Body of pancreas (tissue), 4 donors: ENCODE measurements around the gene SSU72.
"Not testable (repeated sequence)": the region's sequence is repeated elsewhere in the genome, so short reads cannot be mapped to it uniquely, and the experiment has no call there.

Experiments used
- POLR2A ChIP-seq, 3 donors: fragments of 450-650 bp; IDR thresholded peaks; one replicate each; pipeline ENCODE4 v1.6.1; 2016; ENCODE audit warnings: antibody characterized with exemption in 3 of 3, mild to moderate bottlenecking in 2 of 3
- TF ChIP-seq, protein P1 (sequence below), 7 experiments: fragments of 450-650 bp in 4 of 7; fragments of 200-600 bp in 3 of 7; sonication (generic) in 3 of 7; IDR thresholded peaks; one replicate each; pipeline ENCODE4 v1.5.1; 2016 to 2019; ENCODE audit warnings: antibody characterized with exemption in 7 of 7

DNA sequence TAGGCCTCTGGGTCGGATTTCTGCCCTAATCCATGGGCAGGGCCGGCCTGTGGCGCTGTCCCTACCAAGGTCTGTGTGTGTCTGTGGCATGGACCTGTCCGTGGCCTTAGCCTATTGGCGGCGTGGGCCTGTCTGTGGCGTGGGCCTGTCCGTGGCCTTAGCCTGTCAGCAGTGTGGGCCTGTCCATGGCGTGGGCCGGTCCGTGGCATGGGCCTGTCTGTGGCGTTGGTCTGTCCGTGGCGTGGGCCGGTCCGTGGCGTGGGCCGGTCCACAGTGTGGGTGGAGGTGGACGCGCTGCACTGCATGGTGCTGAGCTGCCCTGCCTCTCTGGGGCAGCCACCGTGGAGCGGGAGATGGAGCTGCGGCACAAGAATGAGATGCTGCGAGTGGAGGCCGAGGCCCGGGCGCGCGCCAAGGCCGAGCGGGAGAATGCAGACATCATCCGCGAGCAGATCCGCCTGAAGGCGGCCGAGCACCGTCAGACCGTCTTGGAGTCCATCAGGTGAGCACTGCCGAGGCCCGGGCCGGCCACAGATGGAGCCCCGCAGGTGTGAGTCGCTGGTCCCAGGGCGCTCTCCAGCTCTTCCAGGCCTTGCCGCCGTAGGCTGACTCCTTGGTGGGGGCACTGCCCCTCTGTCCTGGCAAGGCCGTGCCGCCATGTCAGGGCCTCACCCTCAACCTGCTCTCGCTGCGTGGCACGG is 54.7 kb downstream of the SSU72 start:
- TF ChIP-seq, protein P1, sequence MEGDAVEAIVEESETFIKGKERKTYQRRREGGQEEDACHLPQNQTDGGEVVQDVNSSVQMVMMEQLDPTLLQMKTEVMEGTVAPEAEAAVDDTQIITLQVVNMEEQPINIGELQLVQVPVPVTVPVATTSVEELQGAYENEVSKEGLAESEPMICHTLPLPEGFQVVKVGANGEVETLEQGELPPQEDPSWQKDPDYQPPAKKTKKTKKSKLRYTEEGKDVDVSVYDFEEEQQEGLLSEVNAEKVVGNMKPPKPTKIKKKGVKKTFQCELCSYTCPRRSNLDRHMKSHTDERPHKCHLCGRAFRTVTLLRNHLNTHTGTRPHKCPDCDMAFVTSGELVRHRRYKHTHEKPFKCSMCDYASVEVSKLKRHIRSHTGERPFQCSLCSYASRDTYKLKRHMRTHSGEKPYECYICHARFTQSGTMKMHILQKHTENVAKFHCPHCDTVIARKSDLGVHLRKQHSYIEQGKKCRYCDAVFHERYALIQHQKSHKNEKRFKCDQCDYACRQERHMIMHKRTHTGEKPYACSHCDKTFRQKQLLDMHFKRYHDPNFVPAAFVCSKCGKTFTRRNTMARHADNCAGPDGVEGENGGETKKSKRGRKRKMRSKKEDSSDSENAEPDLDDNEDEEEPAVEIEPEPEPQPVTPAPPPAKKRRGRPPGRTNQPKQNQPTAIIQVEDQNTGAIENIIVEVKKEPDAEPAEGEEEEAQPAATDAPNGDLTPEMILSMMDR (IDR thresholded peaks at IDR 0.05) = not testable (repeated sequence)
- not testable (repeated sequence) for TF ChIP-seq POLR2A (IDR thresholded peaks at IDR 0.05)
